DND-41 (cell line): ENCODE measurements around the gene MCTP1.

ENCODE experiments used
- ATAC-seq: fragments of 200-7000 bp; cut with Tn5 transposase; 3 replicates; pipeline ENCODE4 v1.9.1; 2021; ENCODE audit warnings: low read depth; ENCODE audit not compliant: insufficient read depth
- DNase-seq: peaks from one replicate; pipeline ENCODE4 v3.0.0-alpha.2; 2020
- H2AFZ ChIP-seq: 2 replicates; pipeline ENCODE4 v1.6.0; 2012; ENCODE audit warnings: low read depth, low read length
- H3K27ac ChIP-seq: 2 replicates; pipeline ENCODE4 v1.5.1; 2012; ENCODE audit warnings: low read length, inconsistent platforms
- H3K27me3 ChIP-seq: fragments of 200-600 bp; sonication (generic); 2 replicates; pipeline ENCODE4 v1.6.0; 2012; ENCODE audit warnings: low read length, mild to moderate bottlenecking, inconsistent platforms; ENCODE audit not compliant: insufficient read depth, poor library complexity
- H3K36me3 ChIP-seq: 2 replicates; pipeline ENCODE4 v1.5.1; 2012; ENCODE audit warnings: low read length, inconsistent platforms; ENCODE audit not compliant: insufficient read depth
- H3K4me1 ChIP-seq: 2 replicates; pipeline ENCODE4 v1.5.1; 2012; ENCODE audit warnings: mild to moderate bottlenecking, low read length; ENCODE audit not compliant: insufficient read depth
- H3K4me2 ChIP-seq: 2 replicates; pipeline ENCODE4 v1.6.0; 2012; ENCODE audit warnings: mild to moderate bottlenecking, moderate library complexity, low read length, inconsistent platforms; ENCODE audit not compliant: insufficient read depth
- H3K4me3 ChIP-seq, 2 experiments: fragments of 200-600 bp in 1 of 2; shearing (Covaris generic) in 1 of 2; 2 replicates each; pipeline ENCODE4 v1.5.1; 2012 to 2016; ENCODE audit warnings: inconsistent platforms in 2 of 2, low read length in 2 of 2, mild to moderate bottlenecking in 2 of 2, low read depth in 1 of 2, moderate library complexity in 1 of 2
- H3K79me2 ChIP-seq: 2 replicates; pipeline ENCODE4 v1.6.0; 2012; ENCODE audit warnings: low read length, inconsistent platforms; ENCODE audit not compliant: insufficient read depth
- H3K9ac ChIP-seq: 2 replicates; pipeline ENCODE4 v1.6.0; 2012; ENCODE audit warnings: low read depth, mild to moderate bottlenecking, inconsistent platforms, low read length, moderate library complexity
- H3K9me3 ChIP-seq: 2 replicates; pipeline ENCODE4 v1.5.1; 2012; ENCODE audit warnings: low read length, moderate library complexity, mild to moderate bottlenecking, inconsistent platforms; ENCODE audit not compliant: insufficient read depth, severe bottlenecking
- H4K20me1 ChIP-seq: 2 replicates; pipeline ENCODE4 v1.6.0; 2012; ENCODE audit warnings: low read length; ENCODE audit not compliant: insufficient read depth
- CTCF ChIP-seq: IDR thresholded peaks from 2 replicates; pipeline ENCODE4 v1.5.1; 2012; ENCODE audit warnings: borderline replicate concordance, low read length, moderate library complexity, mild to moderate bottlenecking; ENCODE audit not compliant: poor library complexity, severe bottlenecking; ENCODE audit errors: extremely low read depth
- EZH2 ChIP-seq: IDR thresholded peaks from 3 replicates; pipeline ENCODE4 v1.6.1; 2012; ENCODE audit warnings: borderline replicate concordance, low read depth, mild to moderate bottlenecking, moderate library complexity, low read length, inconsistent platforms; ENCODE audit not compliant: severe bottlenecking

The MCTP1 gene

DNA sequence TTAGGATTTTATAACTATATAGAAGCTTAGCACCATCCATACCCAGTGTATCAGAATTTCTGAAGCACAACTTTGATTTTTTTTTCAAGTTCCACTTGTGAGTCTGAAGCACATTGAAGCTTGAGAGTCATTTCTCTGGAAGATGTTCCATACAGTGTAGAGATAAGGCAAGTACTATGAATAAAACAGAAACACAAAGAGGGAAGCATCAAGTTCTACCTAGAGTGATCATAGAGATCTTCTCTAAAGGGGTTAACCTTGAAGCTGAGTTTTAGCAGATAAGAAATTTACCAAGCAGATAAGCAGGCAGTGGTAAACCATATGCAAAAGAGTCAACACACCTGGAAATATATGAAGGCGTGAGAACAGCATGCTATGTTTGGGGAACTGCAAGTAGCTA is 125.3 kb downstream of the MCTP1 start:
- H3K4me3 ChIP-seq, result no peak overlapping the region
- no peaks in the 10 kb centered on the region for H3K9me3 ChIP-seq
- H3K36me3 ChIP-seq, result no peaks in the 10 kb centered on the region
- no peak for DNase-seq
- no peak overlapping the region for H2AFZ ChIP-seq
- no peak for TF ChIP-seq EZH2
- TF ChIP-seq CTCF, result no peak
- H3K4me2 ChIP-seq, result no peak overlapping the region
- no peaks in the 10 kb centered on the region for H3K27me3 ChIP-seq
- no peak for ATAC-seq
- H4K20me1 ChIP-seq, result no peaks in the 10 kb centered on the region
- H3K79me2 ChIP-seq, result no peaks in the 10 kb centered on the region
- H3K4me1 ChIP-seq, result no peaks in the 10 kb centered on the region
- no peak overlapping the region for H3K9ac ChIP-seq
- no peak overlapping the region for H3K27ac ChIP-seq

- no peak for ATAC-seq
- Histone ChIP-seq H3K4me1 (no peaks in the 10 kb centered on the region), H2AFZ (no peak overlapping the region), H3K9ac (no peak overlapping the region), H3K27me3 (no peaks in the 10 kb centered on the region), H3K27ac (no peak overlapping the region), H3K36me3 (no peaks in the 10 kb centered on the region), H3K4me2 (no peak overlapping the region), H3K79me2 (no peaks in the 10 kb centered on the region), H3K4me3 (no peak overlapping the region), H4K20me1 (no peaks in the 10 kb centered on the region), H3K9me3 (no peaks in the 10 kb centered on the region)
- TF ChIP-seq EZH2, result no peak
- no peak for TF ChIP-seq CTCF
- no peak for DNase-seq
Observed at GRCh38 chr5:95155888-95156287, 129.0 kb downstream of the MCTP1 start.

DNA sequence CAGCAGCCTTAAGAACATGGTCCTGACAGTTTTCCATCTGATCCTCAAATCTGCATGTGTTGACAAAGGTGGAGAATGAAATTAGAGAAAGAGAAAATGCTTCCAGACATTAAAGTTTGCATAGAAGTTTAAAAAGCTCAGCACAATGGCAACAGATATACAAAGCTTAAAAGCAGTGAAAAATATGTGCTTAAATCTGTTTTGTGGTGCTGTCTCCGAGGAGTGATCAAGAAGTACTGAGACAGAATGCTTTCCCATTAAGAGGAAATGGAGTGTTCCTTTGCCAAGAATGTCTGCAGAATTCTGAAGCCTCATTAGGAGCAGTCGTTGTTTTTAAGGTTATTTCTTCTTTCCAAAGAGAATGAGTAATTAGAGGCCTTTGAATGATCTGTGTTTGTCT is 131.4 kb downstream of the MCTP1 start:
- Histone ChIP-seq H3K4me1 (no peaks in the 10 kb centered on the region), H4K20me1 (no peaks in the 10 kb centered on the region), H2AFZ (no peak overlapping the region)

More for the DNA sequence above, 131.4 kb downstream of the MCTP1 start:
- ATAC-seq, result no peak
- H3K27me3 ChIP-seq, result no peaks in the 10 kb centered on the region
- no peak overlapping the region for H3K9ac ChIP-seq
- H3K36me3 ChIP-seq, result no peaks in the 10 kb centered on the region
- H3K4me3 ChIP-seq, result no peak overlapping the region
- TF ChIP-seq EZH2 (no peak), CTCF (no peak)
- no peak overlapping the region for H3K4me2 ChIP-seq
- DNase-seq, result no peak
- no peaks in the 10 kb centered on the region for H3K9me3 ChIP-seq
- no peak overlapping the region for H3K27ac ChIP-seq
- H3K79me2 ChIP-seq, result no peaks in the 10 kb centered on the region
